Measurements from ENCODE around the gene MAD2L2. TPM values are rescaled to one million over a fixed set of nuclear protein-coding genes. Genes with fewer than 3 reads are reported as not detected.

The MAD2L2 gene
- total RNA-seq, 1 experiment from 2014 or later, result 283 TPM

DNA sequence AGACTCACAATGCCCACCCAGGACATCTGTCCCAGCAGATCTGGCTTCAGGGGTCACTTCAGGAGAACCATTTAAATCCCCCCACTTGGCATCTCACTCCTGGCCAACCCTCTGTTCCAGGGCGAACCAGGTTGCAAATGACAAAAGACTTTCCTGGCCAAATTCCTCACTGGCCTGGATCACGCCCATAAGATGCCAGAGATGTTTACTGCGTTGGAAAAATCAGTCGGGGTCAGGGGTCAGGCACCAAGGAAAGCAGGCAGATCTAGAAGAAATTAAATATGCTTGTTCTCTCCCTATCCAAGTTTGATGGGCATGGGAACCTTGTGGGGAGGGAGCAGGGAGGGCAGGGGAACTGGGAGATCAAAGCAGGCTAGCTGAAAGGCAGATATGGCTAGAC, 40.4 kb upstream of the MAD2L2 start:
- Histone ChIP-seq H3K79me2 (ENCODE audit: insufficient read depth, low read length) (no peaks in the 10 kb centered on the region), H3K56ac (ENCODE audit: insufficient read length, low read depth, low read length) (no peak overlapping the region), H2BK120ac (ENCODE audit: low read depth, low read length, poor library complexity, severe bottlenecking) (no peak overlapping the region), H3T11ph (ENCODE audit: low read length) (no peak overlapping the region), H3K14ac (ENCODE audit: insufficient read depth, low read length) (no peak overlapping the region), H3K27ac (ENCODE audit: insufficient read length, low read depth, low read length) (no peak overlapping the region), H3K27me3 (ENCODE audit: insufficient read depth, low read length) (no peaks in the 10 kb centered on the region), H3K79me1 (ENCODE audit: insufficient read depth, low read depth, low read length, poor library complexity, severe bottlenecking) (no peaks in the 10 kb centered on the region), H2AFZ (ENCODE audit: low read length) (no peak overlapping the region), H2BK5ac (ENCODE audit: insufficient read length, low read length) (no peak overlapping the region), H3K23ac (ENCODE audit: insufficient read length, low read depth, low read length) (no peak overlapping the region), H3K4me2 (ENCODE audit: insufficient read depth, insufficient read length, low read length) (no peak overlapping the region), H2AK5ac (ENCODE audit: insufficient read length, low read length) (no peak overlapping the region), H4K20me1 (ENCODE audit: control insufficient read depth, insufficient read depth, insufficient read length) (no peaks in the 10 kb centered on the region), H3K18ac (ENCODE audit: insufficient read length, low read depth, low read length) (no peak overlapping the region), H4K91ac (ENCODE audit: insufficient read length, low read depth, low read length) (no peak overlapping the region), H2BK12ac (ENCODE audit: insufficient read length, low read depth, low read length) (no peak overlapping the region), H3K9me3 (ENCODE audit: control insufficient read depth, low read depth, low read length) (no peaks in the 10 kb centered on the region), H3K23me2 (ENCODE audit: insufficient read length, low read depth, low read length, poor library complexity, severe bottlenecking) (no peaks in the 10 kb centered on the region), H4K5ac (ENCODE audit: insufficient read length, low read depth, low read length) (no peak overlapping the region), H2BK15ac (ENCODE audit: low read depth, low read length) (no peak overlapping the region), H3K4me1 (ENCODE audit: insufficient read depth, low read length) (peaks cover 2% of the 10 kb centered on the region; the same call in 1 of the 2 replicates), H3K4ac (ENCODE audit: low read depth, low read length) (no peak overlapping the region), H3K9ac (ENCODE audit: extremely low read depth, insufficient read length, low read length) (no peak overlapping the region), H2BK20ac (ENCODE audit: low read depth, low read length, poor library complexity, severe bottlenecking) (no peak overlapping the region), H4K8ac (replicated peaks; ENCODE audit: insufficient read length, low read depth, low read length) (no peak overlapping the region)
- no CpG with 5 or more reads among the region's 4 CpGs for WGBS (ENCODE audit: extremely low coverage, insufficient read length, low lambda C conversion rate)
- Mint-ChIP-seq H3K27ac (no peak overlapping the region), H3K4me1 (peaks cover 21 to 26% of the 10 kb centered on the region in 2 experiments), H3K27me3 (ENCODE audit: low read depth) (no peaks in the 10 kb centered on the region; the same call in 1 of the 2 replicates), H3K9me3 (no peaks in the 10 kb centered on the region; a peak in 1 of 5 replicates), H3K4me3 (no peak overlapping the region), H3K36me3 (ENCODE audit: insufficient read depth in 1 of 3, low read depth in 3 of 3) (peaks cover 0 to 15% (median 2%) of the 10 kb centered on the region in 3 experiments; a peak in 3 of 7 replicates)
- peak; percentile 20 for DNase-seq
- TF ChIP-seq CTCF (conservative IDR thresholded peaks at IDR 0.05), result no peak

All from H9 (cell line).